ENCODE results near the gene KCNJ6.
A peak's percentile ranks its signal among the peaks of the same experiment; 100 is the strongest.

The KCNJ6 gene

DNA sequence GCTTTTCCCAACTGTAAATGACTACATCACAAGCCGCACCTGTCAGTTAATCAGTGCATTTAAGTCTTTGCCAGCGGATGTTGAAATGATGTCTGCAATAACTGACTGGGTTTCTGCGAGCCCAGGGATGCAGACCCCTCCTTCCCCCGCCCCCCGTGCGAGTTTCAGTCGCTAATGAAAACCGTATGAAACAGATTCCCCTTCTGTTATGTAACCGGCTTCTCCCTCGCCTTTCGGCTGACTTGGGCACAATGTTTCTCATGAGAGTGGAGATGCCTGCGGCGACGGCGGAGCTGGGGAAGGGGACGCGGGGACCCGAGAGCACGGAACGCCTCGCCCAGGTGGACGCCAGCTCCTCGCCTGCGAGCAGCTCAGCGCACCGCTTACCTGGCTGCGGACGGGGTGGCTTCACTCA lies 753 bp downstream of the KCNJ6 start:
- no peak overlapping the region for H3K27ac Mint-ChIP-seq
- peaks cover 95% of the 10 kb centered on the region for H3K27me3 Mint-ChIP-seq (ENCODE audit: low read depth)
- peaks cover 25% of the 10 kb centered on the region for H3K4me1 Mint-ChIP-seq
- no peaks in the 10 kb centered on the region for H3K36me3 Mint-ChIP-seq (ENCODE audit: low read depth)
- no peaks in the 10 kb centered on the region for H3K9me3 Mint-ChIP-seq
- H3K4me3 Mint-ChIP-seq = peak overlapping the region; percentile 74 to 86 (median 80)
- TF ChIP-seq, protein P1, sequence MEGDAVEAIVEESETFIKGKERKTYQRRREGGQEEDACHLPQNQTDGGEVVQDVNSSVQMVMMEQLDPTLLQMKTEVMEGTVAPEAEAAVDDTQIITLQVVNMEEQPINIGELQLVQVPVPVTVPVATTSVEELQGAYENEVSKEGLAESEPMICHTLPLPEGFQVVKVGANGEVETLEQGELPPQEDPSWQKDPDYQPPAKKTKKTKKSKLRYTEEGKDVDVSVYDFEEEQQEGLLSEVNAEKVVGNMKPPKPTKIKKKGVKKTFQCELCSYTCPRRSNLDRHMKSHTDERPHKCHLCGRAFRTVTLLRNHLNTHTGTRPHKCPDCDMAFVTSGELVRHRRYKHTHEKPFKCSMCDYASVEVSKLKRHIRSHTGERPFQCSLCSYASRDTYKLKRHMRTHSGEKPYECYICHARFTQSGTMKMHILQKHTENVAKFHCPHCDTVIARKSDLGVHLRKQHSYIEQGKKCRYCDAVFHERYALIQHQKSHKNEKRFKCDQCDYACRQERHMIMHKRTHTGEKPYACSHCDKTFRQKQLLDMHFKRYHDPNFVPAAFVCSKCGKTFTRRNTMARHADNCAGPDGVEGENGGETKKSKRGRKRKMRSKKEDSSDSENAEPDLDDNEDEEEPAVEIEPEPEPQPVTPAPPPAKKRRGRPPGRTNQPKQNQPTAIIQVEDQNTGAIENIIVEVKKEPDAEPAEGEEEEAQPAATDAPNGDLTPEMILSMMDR (IDR thresholded peaks at IDR 0.05; ENCODE audit: unreplicated experiment in 3 of 3) = no peak

DNA sequence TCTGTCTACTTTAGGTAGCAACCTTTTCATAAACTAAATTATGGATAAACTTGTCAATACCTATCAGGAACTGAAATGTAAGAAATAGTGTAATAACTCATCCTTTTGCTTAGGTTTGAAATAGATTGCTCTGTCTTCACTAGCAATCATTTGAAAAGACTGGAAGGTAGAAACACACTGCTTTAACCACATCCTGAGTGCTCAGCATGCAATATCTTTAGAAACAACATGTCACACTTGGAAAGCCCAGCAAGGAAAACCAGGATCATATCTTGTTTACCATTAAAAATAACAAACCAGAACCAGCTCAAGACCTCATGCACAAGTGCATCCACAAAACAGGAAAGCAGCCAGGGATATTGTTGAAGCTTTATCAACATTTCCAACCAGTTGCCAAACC lies 3.6 kb downstream of the KCNJ6 start:
- Mint-ChIP-seq H3K36me3 (ENCODE audit: low read depth) (no peaks in the 10 kb centered on the region), H3K27me3 (ENCODE audit: low read depth) (peaks cover 80% of the 10 kb centered on the region), H3K4me3 (peak overlapping the region in 2 of 3 experiments; percentile 13 to 42), H3K9me3 (no peaks in the 10 kb centered on the region), H3K4me1 (peaks cover 25% of the 10 kb centered on the region), H3K27ac (no peak overlapping the region)
- TF ChIP-seq, protein P1 (IDR thresholded peaks at IDR 0.05; ENCODE audit: unreplicated experiment in 3 of 3) = no peak

DNA sequence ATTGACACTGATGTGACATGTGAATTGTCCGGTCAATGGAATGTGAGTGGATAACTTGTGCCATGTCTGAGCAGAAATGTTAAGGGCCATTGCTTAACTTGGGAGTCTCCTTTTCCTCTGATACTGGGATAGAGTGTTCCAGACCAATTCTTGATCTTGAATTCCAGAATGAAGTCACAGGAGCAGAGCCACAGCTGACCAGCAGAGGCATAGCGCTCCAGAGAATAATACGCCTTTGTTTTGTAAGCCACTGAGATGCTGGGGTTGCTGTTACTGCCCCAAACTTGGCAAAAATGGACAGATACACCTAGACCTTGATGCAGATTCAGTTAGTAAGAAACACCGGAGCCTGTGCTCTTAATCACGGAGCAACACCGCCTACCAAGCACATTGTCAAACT lies 6.3 kb downstream of the KCNJ6 start:
- Mint-ChIP-seq H3K27ac (no peak overlapping the region), H3K9me3 (no peaks in the 10 kb centered on the region), H3K27me3 (ENCODE audit: low read depth) (peaks cover 54% of the 10 kb centered on the region), H3K4me3 (no peak overlapping the region), H3K4me1 (peaks cover 9% of the 10 kb centered on the region), H3K36me3 (ENCODE audit: low read depth) (no peaks in the 10 kb centered on the region)
- TF ChIP-seq, protein P1 (IDR thresholded peaks at IDR 0.05; ENCODE audit: unreplicated experiment in 3 of 3) = no peak

- Mint-ChIP-seq H3K27me3 (ENCODE audit: low read depth) (peaks cover 45% of the 10 kb centered on the region), H3K4me3 (no peak overlapping the region), H3K9me3 (no peaks in the 10 kb centered on the region), H3K4me1 (peaks cover 2% of the 10 kb centered on the region), H3K36me3 (ENCODE audit: low read depth) (no peaks in the 10 kb centered on the region), H3K27ac (no peak overlapping the region)
- TF ChIP-seq, protein P1 (IDR thresholded peaks at IDR 0.05; ENCODE audit: unreplicated experiment in 3 of 3) = no peak
These were observed 7.6 kb downstream of the KCNJ6 start for GRCh38 chr21:37908691-37909090.

GRCh38 chr21:37907076-37907475 lies 9.2 kb downstream of the KCNJ6 start:
- TF ChIP-seq, protein P1 (IDR thresholded peaks at IDR 0.05; ENCODE audit: unreplicated experiment in 3 of 3) = no peak
- H3K27me3 Mint-ChIP-seq (ENCODE audit: low read depth) = peaks cover 29% of the 10 kb centered on the region
- H3K36me3 Mint-ChIP-seq (ENCODE audit: low read depth) = no peaks in the 10 kb centered on the region
- no peaks in the 10 kb centered on the region for H3K4me1 Mint-ChIP-seq
- H3K27ac Mint-ChIP-seq = no peak overlapping the region
- no peaks in the 10 kb centered on the region for H3K9me3 Mint-ChIP-seq
- H3K4me3 Mint-ChIP-seq = no peak overlapping the region

DNA sequence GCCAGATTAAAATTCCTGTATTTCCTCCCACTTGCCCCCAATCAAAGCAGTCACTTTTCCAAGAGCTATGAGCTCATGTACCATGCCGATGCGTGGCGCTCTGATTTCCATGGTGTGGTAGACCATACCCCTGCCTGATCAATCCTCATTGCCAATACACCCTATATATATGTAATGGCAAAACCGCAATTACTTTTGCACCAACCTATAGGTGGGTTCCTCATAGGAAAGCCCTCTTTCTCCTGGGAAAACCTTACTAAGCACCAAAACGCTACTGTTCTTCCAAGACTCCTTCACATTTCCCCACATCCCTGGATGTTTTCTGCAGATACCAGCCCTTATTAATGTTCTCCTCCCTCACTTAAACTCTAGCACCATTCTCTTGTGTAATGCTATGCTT lies 11.0 kb downstream of the KCNJ6 start:
- Mint-ChIP-seq H3K4me1 (no peaks in the 10 kb centered on the region), H3K9me3 (no peaks in the 10 kb centered on the region), H3K36me3 (ENCODE audit: low read depth) (no peaks in the 10 kb centered on the region), H3K27ac (no peak overlapping the region), H3K27me3 (ENCODE audit: low read depth) (peaks cover 22% of the 10 kb centered on the region), H3K4me3 (no peak overlapping the region)
- TF ChIP-seq, protein P1 (IDR thresholded peaks at IDR 0.05; ENCODE audit: unreplicated experiment in 3 of 3) = no peak
